ENCODE data around the gene MIPOL1.
"Not testable (repeated sequence)": the region's sequence is repeated elsewhere in the genome, so short reads cannot be mapped to it uniquely, and the experiment has no call there.

Gene MIPOL1

DNA sequence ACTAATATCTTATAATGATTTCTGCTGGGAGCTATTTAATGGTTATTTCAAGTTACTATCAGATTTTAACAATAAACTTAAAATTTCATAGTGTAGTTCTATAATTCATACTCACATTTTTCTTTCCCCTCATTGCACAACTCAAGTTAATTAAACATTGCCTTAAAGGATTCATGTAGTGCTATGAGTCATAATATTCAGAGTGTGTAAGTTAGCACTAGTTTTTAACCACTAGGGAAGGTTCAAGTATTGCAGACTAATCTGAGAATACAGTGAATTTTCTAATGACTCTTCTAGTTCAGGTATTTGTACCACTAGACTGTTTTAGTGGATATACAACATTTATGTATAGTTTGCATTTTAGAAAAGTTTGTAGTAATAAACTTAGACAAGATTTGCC, 347.4 kb downstream of the MIPOL1 start:
- no peaks in the 10 kb centered on the region for H3K36me3 ChIP-seq (ENCODE audit: control insufficient read depth in 5 of 5, insufficient read depth in 5 of 5, low read length in 5 of 5)
- H3K9me3 ChIP-seq (ENCODE audit: control insufficient read depth in 5 of 5, low read length in 5 of 5), result no peaks in the 10 kb centered on the region
- no peaks in the 10 kb centered on the region for H3K27me3 ChIP-seq (ENCODE audit: control insufficient read depth in 5 of 5, insufficient read depth in 4 of 5, low read length in 5 of 5)
- no peak overlapping the region for H3K27ac ChIP-seq (ENCODE audit: low read depth, low read length)
- H3K4me3 ChIP-seq (ENCODE audit: low read depth in 1 of 5, low read length in 5 of 5), result no peak overlapping the region
- peaks cover 0 to 3% (median 0%) of the 10 kb centered on the region in 5 donors for H3K4me1 ChIP-seq (ENCODE audit: control insufficient read depth in 5 of 5, insufficient read depth in 5 of 5, low read length in 5 of 5)
- no peak overlapping the region for H3K9ac ChIP-seq (ENCODE audit: low read length in 5 of 5)

DNA sequence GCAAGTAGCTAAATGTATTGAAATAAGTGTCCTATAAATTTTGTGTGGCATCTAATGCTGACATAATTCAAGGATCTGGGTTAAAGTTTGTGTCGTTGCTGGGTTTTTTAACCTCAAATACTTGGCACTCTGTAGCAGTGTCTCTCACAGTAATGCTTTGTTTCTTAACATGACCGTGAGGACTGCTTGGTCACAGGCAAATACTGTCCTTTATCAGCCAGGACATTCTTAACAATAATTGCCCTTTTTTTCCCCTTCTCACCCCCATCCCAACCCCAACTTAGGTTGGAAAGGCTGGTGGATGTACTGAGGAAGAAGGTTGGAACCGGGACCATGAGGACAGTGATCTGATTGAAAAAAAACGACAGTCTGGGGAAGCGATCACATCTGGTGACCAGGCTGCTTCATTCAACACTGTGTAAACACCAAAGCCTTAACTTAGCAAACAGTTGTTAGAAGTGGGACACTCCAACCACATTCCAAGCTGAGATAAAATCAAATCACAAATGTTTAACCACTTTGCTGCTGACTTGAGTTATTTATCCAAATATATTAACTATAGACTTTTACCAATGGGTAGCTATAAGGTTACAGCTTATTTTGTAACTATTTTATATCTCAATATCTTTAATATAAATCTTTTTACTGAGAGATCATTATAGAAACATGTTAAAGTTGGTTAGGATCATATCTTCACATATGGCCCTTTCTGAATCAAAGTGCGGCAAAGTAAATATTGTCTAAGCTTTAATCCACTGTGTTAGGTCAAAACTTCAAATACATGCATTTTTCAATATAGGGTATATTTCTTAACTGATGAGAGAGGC, 349.1 kb downstream of the MIPOL1 start:
- Histone ChIP-seq H3K4me1 (ENCODE audit: control insufficient read depth in 5 of 5, insufficient read depth in 5 of 5, low read length in 5 of 5) (peaks cover 0 to 3% (median 0%) of the 10 kb centered on the region in 5 donors), H3K27ac (ENCODE audit: low read depth, low read length) (no peak overlapping the region), H3K9me3 (ENCODE audit: control insufficient read depth in 5 of 5, low read length in 5 of 5) (peaks cover 0 to under 1% (median 0%) of the 10 kb centered on the region in 5 donors), H3K36me3 (ENCODE audit: control insufficient read depth in 5 of 5, insufficient read depth in 5 of 5, low read length in 5 of 5) (no peaks in the 10 kb centered on the region), H3K4me3 (ENCODE audit: low read depth in 1 of 5, low read length in 5 of 5) (no peak overlapping the region), H3K9ac (ENCODE audit: low read length in 5 of 5) (no peak overlapping the region), H3K27me3 (ENCODE audit: control insufficient read depth in 5 of 5, insufficient read depth in 4 of 5, low read length in 5 of 5) (no peaks in the 10 kb centered on the region)

DNA sequence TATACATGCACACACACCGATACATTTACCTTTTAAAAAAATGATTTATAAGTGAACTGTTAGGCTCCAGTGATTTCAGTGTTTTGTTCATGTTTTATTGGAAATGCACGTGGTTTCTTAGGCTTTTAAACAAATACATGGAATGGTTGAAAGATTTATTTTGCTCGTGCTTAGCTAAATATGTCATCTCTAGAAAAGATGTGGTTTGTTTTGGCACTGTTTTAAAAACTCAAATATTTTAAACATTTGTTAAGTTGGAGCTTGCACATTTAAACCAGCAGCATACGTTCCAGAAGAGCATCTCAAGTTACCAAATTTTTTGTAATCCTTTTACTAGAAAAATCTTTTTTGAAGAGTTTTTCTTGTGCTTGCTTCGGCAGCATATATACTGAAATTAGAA, 352.8 kb downstream of the MIPOL1 start:
- peaks cover 2 to 7% (median 3%) of the 10 kb centered on the region in 5 donors for H3K9me3 ChIP-seq (ENCODE audit: control insufficient read depth in 5 of 5, low read length in 5 of 5)
- peaks cover 0 to 3% (median 0%) of the 10 kb centered on the region in 5 donors for H3K4me1 ChIP-seq (ENCODE audit: control insufficient read depth in 5 of 5, insufficient read depth in 5 of 5, low read length in 5 of 5)
- H3K9ac ChIP-seq (ENCODE audit: low read length in 5 of 5), result no peak overlapping the region
- H3K36me3 ChIP-seq (ENCODE audit: control insufficient read depth in 5 of 5, insufficient read depth in 5 of 5, low read length in 5 of 5), result no peaks in the 10 kb centered on the region
- H3K27ac ChIP-seq (ENCODE audit: low read depth, low read length), result no peak overlapping the region
- no peaks in the 10 kb centered on the region for H3K27me3 ChIP-seq (ENCODE audit: control insufficient read depth in 5 of 5, insufficient read depth in 4 of 5, low read length in 5 of 5)
- H3K4me3 ChIP-seq (ENCODE audit: low read depth in 1 of 5, low read length in 5 of 5), result no peak overlapping the region

DNA sequence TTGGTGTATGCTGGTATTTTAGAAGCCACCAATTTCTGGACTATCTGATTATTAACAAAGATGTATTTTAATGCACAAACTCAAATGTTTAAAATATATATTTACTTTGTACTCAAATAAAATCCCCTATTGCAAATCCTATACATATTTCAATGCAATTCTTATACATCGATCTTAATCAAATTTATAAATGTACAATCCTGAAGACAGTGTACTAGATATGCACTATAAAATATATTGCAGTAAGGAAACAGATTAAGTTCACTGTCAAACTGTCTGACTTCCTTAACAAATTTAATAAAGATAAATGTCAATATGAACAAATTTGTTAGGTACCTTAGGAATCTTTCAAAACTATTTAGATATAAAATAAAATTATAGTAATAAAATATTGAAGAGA, 353.4 kb downstream of the MIPOL1 start:
- H3K27me3 ChIP-seq (ENCODE audit: control insufficient read depth in 5 of 5, insufficient read depth in 4 of 5, low read length in 5 of 5), result no peaks in the 10 kb centered on the region
- no peak overlapping the region for H3K4me3 ChIP-seq (ENCODE audit: low read depth in 1 of 5, low read length in 5 of 5)
- peaks cover 2 to 7% (median 3%) of the 10 kb centered on the region in 5 donors for H3K9me3 ChIP-seq (ENCODE audit: control insufficient read depth in 5 of 5, low read length in 5 of 5)
- peaks cover 0 to 3% (median 0%) of the 10 kb centered on the region in 5 donors for H3K4me1 ChIP-seq (ENCODE audit: control insufficient read depth in 5 of 5, insufficient read depth in 5 of 5, low read length in 5 of 5)
- no peaks in the 10 kb centered on the region for H3K36me3 ChIP-seq (ENCODE audit: control insufficient read depth in 5 of 5, insufficient read depth in 5 of 5, low read length in 5 of 5)
- no peak overlapping the region for H3K27ac ChIP-seq (ENCODE audit: low read depth, low read length)
- H3K9ac ChIP-seq (ENCODE audit: low read length in 5 of 5), result no peak overlapping the region

DNA sequence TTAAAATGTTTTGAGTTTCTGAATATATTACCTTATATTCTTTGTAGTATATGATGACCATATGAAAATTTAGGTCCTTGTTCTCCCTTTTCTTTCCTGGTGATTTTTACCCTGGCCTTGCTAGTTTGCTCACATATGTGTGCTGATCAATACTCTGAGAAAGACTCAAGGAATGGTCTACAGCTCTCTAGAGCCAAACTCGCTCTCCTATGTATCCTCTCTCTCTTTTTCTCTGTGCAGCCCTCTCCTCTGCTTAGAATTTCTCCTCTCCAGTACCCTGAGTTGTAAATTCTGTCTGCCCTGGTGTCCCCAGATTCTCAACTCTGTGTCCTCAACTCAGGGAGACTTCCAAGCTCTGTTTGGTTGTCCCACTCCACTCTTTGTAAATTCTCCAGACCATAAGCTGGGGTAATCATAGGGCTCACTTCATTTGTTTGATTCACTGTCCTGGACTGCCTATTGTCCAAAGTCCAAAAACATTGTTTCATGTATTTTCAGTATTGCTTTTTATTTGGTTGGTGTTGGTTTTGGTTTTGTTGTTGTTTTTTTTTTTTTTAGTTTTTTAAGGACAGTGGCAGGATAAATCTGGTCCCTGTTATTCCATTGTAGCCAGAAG, 356.3 kb downstream of the MIPOL1 start:
- Histone ChIP-seq H3K9me3 (ENCODE audit: control insufficient read depth in 5 of 5, low read length in 5 of 5) (peaks cover 2 to 10% (median 3%) of the 10 kb centered on the region in 5 donors), H3K27ac (ENCODE audit: low read depth, low read length) (no peak overlapping the region), H3K27me3 (ENCODE audit: control insufficient read depth in 5 of 5, insufficient read depth in 4 of 5, low read length in 5 of 5) (no peaks in the 10 kb centered on the region), H3K36me3 (ENCODE audit: control insufficient read depth in 5 of 5, insufficient read depth in 5 of 5, low read length in 5 of 5) (no peaks in the 10 kb centered on the region), H3K4me3 (ENCODE audit: low read depth in 1 of 5, low read length in 5 of 5) (no peak overlapping the region), H3K9ac (ENCODE audit: low read length in 5 of 5) (no peak overlapping the region), H3K4me1 (ENCODE audit: control insufficient read depth in 5 of 5, insufficient read depth in 5 of 5, low read length in 5 of 5) (no peaks in the 10 kb centered on the region)

DNA sequence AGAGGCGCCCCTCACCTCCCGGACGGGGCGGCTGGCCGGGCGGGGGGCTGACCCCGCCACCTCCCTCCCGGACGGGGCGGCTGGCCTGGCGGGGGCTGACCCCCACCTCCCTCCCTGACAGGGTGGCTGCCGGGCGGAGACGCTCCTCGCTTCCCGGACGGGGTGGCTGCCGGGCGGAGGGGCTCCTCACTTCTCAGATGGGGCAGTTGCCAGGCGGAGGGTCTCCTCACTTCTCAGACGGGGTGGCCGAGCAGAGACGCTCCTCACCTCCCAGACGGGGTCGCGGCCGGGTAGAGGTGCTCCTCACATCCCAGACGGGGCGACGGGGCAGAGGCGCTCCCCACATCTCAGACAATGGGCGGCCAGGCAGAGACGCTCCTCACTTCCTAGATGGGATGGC, 357.9 kb downstream of the MIPOL1 start:
- not testable (repeated sequence) for H3K36me3 ChIP-seq (ENCODE audit: control insufficient read depth in 5 of 5, insufficient read depth in 5 of 5, low read length in 5 of 5); H3K4me3 ChIP-seq (ENCODE audit: low read depth in 1 of 5, low read length in 5 of 5); H3K4me1 ChIP-seq (ENCODE audit: control insufficient read depth in 5 of 5, insufficient read depth in 5 of 5, low read length in 5 of 5); H3K27me3 ChIP-seq (ENCODE audit: control insufficient read depth in 5 of 5, insufficient read depth in 4 of 5, low read length in 5 of 5); H3K27ac ChIP-seq (ENCODE audit: low read depth, low read length); H3K9ac ChIP-seq (ENCODE audit: low read length in 5 of 5)
- peaks cover 2 to 10% (median 3%) of the 10 kb centered on the region in 5 donors for H3K9me3 ChIP-seq (ENCODE audit: control insufficient read depth in 5 of 5, low read length in 5 of 5)

DNA sequence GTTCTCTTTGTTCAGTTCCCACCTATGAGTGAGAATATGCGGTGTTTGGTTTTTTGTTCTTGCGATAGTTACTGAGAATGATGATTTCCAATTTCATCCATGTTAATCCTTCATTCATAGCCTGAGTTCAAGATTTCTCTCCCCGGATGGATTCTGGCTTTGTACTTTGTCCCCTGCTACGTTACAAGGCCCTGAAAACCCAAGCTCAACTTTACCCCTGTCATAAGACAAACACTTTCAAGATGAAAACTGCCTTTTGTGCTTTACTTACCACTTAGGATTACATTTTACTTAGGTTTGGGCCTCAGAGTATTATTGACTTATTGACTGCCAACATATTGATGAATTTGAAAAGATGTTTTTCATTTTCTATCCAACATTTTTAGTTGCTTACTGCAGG, 361.0 kb downstream of the MIPOL1 start:
- no peak overlapping the region for H3K27ac ChIP-seq (ENCODE audit: low read depth, low read length)

DNA sequence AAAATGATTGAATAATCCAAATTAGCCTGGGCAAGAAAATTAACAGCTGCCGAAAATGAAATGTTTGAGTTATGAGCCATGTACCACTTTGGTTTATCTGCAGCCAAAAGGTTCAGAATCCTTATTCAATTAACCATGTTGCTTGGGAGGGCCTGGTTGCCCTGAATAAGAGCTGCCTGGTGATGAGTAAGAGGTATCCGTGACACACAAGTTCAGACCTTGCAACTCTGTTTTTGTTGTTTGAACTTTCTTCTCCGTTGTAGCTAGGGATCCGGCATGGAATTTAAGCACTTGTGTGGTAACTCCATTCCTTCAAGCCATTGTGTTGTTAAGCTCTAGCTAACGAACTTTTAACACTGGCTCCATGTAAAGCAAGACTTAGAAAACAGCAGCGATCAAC, 361.6 kb downstream of the MIPOL1 start:
- no peaks in the 10 kb centered on the region for H3K27me3 ChIP-seq (ENCODE audit: control insufficient read depth in 5 of 5, insufficient read depth in 4 of 5, low read length in 5 of 5)
- H3K4me1 ChIP-seq (ENCODE audit: control insufficient read depth in 5 of 5, insufficient read depth in 5 of 5, low read length in 5 of 5), result no peaks in the 10 kb centered on the region
- no peaks in the 10 kb centered on the region for H3K36me3 ChIP-seq (ENCODE audit: control insufficient read depth in 5 of 5, insufficient read depth in 5 of 5, low read length in 5 of 5)
- no peak overlapping the region for H3K4me3 ChIP-seq (ENCODE audit: low read depth in 1 of 5, low read length in 5 of 5)
- H3K9ac ChIP-seq (ENCODE audit: low read length in 5 of 5), result no peak overlapping the region
- H3K27ac ChIP-seq (ENCODE audit: low read depth, low read length), result no peak overlapping the region
- peaks cover 0 to 6% (median 0%) of the 10 kb centered on the region in 5 donors for H3K9me3 ChIP-seq (ENCODE audit: control insufficient read depth in 5 of 5, low read length in 5 of 5)

More for the DNA sequence above, 361.0 kb downstream of the MIPOL1 start:
- H3K9ac ChIP-seq (ENCODE audit: low read length in 5 of 5), result no peak overlapping the region
- H3K9me3 ChIP-seq (ENCODE audit: control insufficient read depth in 5 of 5, low read length in 5 of 5), result peaks cover 0 to 6% (median 0%) of the 10 kb centered on the region in 5 donors
- no peaks in the 10 kb centered on the region for H3K36me3 ChIP-seq (ENCODE audit: control insufficient read depth in 5 of 5, insufficient read depth in 5 of 5, low read length in 5 of 5)
- H3K27me3 ChIP-seq (ENCODE audit: control insufficient read depth in 5 of 5, insufficient read depth in 4 of 5, low read length in 5 of 5), result no peaks in the 10 kb centered on the region
- H3K4me1 ChIP-seq (ENCODE audit: control insufficient read depth in 5 of 5, insufficient read depth in 5 of 5, low read length in 5 of 5), result no peaks in the 10 kb centered on the region
- no peak overlapping the region for H3K4me3 ChIP-seq (ENCODE audit: low read depth in 1 of 5, low read length in 5 of 5)

DNA sequence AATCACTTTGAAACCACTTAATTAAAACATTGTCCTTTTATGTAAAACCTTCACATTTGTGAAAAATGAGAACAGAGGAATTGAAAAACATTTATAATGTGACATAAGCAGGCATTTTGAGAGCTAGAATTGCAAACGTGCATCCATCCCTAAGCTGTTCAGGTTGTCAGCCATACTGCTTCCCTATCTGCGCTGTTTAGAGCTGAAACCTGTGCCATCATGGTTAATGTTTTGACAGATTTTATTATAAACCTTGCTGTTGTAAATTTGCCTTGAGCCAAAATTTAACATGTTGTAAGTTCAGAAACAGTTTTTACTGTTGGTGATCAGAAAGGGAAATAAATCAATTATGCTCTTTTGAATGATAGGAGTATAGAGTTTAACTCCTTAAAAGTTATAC, 365.5 kb downstream of the MIPOL1 start:
- Histone ChIP-seq H3K9ac (ENCODE audit: low read length in 5 of 5) (no peak overlapping the region), H3K4me1 (ENCODE audit: control insufficient read depth in 5 of 5, insufficient read depth in 5 of 5, low read length in 5 of 5) (no peaks in the 10 kb centered on the region), H3K27me3 (ENCODE audit: control insufficient read depth in 5 of 5, insufficient read depth in 4 of 5, low read length in 5 of 5) (no peaks in the 10 kb centered on the region), H3K9me3 (ENCODE audit: control insufficient read depth in 5 of 5, low read length in 5 of 5) (no peaks in the 10 kb centered on the region), H3K27ac (ENCODE audit: low read depth, low read length) (no peak overlapping the region), H3K4me3 (ENCODE audit: low read depth in 1 of 5, low read length in 5 of 5) (no peak overlapping the region), H3K36me3 (ENCODE audit: control insufficient read depth in 5 of 5, insufficient read depth in 5 of 5, low read length in 5 of 5) (no peaks in the 10 kb centered on the region)

DNA sequence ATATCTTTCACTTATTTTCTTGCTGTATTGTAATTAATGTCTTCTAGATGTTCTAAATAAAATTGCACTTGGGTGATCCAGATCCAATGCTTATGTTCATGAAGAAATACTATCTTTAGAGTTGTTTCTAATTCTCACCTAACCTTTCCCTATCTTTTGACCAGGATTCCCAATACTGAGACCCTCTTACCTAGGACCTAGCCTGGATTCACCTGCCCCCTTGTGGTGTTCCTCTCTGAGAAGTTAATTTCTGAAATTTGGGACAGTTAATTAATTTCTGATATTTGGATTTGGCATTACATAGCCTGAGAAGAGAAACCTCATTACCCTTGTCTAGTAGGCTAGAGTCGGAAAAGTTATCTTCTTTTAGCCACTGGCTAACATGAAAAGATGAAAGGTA, 367.8 kb downstream of the MIPOL1 start:
- no peak overlapping the region for H3K9ac ChIP-seq (ENCODE audit: low read length in 5 of 5)
- no peak overlapping the region for H3K27ac ChIP-seq (ENCODE audit: low read depth, low read length)
- H3K36me3 ChIP-seq (ENCODE audit: control insufficient read depth in 5 of 5, insufficient read depth in 5 of 5, low read length in 5 of 5), result no peaks in the 10 kb centered on the region
- no peaks in the 10 kb centered on the region for H3K4me1 ChIP-seq (ENCODE audit: control insufficient read depth in 5 of 5, insufficient read depth in 5 of 5, low read length in 5 of 5)
- H3K27me3 ChIP-seq (ENCODE audit: control insufficient read depth in 5 of 5, insufficient read depth in 4 of 5, low read length in 5 of 5), result no peaks in the 10 kb centered on the region
- no peak overlapping the region for H3K4me3 ChIP-seq (ENCODE audit: low read depth in 1 of 5, low read length in 5 of 5)
- no peaks in the 10 kb centered on the region for H3K9me3 ChIP-seq (ENCODE audit: control insufficient read depth in 5 of 5, low read length in 5 of 5)

Measured in subcutaneous abdominal adipose tissue (tissue), 5 donors.